A673 (cell line): ENCODE data around the gene MUSK.

Experiments
- EZH2 ChIP-seq: fragments of 200-600 bp; sonication (generic); IDR thresholded peaks from 2 replicates; pipeline ENCODE4 v1.6.1; 2017; ENCODE audit warnings: borderline replicate concordance, low read depth, mild to moderate bottlenecking, mixed read lengths, antibody characterized with exemption, low read length; ENCODE audit not compliant: poor library complexity, severe bottlenecking
- TF ChIP-seq, protein P1 (sequence below): fragments of 300-800, 200-600 bp; sonication (generic); conservative IDR thresholded peaks from 2 replicates; pipeline ENCODE4 v1.5.1; 2017; ENCODE audit warnings: low read depth, mild to moderate bottlenecking, antibody characterized with exemption, low read length, moderate library complexity, mixed read lengths

DNA sequence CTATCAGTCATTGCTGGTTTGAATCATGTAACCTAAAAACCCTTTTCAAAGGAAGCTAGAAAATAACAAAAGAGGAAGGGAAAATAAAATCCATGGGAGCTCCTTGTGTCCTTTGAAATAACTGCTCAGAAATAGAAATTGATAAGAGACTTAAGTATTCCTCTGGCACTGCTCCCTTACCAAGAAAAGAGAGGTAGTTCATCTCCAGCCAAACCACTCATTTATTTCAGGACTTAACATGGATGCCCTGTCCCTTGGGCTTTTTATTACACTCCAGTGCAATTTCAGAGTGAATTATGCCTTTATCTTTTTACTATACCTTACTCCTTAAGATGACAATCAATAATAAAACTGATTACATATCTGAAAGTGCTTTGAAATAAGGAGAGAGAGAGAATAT is 61.0 kb downstream of the MUSK start:
- no peak for TF ChIP-seq EZH2
- TF ChIP-seq, protein P1, sequence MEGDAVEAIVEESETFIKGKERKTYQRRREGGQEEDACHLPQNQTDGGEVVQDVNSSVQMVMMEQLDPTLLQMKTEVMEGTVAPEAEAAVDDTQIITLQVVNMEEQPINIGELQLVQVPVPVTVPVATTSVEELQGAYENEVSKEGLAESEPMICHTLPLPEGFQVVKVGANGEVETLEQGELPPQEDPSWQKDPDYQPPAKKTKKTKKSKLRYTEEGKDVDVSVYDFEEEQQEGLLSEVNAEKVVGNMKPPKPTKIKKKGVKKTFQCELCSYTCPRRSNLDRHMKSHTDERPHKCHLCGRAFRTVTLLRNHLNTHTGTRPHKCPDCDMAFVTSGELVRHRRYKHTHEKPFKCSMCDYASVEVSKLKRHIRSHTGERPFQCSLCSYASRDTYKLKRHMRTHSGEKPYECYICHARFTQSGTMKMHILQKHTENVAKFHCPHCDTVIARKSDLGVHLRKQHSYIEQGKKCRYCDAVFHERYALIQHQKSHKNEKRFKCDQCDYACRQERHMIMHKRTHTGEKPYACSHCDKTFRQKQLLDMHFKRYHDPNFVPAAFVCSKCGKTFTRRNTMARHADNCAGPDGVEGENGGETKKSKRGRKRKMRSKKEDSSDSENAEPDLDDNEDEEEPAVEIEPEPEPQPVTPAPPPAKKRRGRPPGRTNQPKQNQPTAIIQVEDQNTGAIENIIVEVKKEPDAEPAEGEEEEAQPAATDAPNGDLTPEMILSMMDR, result no peak
